ENCODE measurements around the gene RAVER1.

DNA sequence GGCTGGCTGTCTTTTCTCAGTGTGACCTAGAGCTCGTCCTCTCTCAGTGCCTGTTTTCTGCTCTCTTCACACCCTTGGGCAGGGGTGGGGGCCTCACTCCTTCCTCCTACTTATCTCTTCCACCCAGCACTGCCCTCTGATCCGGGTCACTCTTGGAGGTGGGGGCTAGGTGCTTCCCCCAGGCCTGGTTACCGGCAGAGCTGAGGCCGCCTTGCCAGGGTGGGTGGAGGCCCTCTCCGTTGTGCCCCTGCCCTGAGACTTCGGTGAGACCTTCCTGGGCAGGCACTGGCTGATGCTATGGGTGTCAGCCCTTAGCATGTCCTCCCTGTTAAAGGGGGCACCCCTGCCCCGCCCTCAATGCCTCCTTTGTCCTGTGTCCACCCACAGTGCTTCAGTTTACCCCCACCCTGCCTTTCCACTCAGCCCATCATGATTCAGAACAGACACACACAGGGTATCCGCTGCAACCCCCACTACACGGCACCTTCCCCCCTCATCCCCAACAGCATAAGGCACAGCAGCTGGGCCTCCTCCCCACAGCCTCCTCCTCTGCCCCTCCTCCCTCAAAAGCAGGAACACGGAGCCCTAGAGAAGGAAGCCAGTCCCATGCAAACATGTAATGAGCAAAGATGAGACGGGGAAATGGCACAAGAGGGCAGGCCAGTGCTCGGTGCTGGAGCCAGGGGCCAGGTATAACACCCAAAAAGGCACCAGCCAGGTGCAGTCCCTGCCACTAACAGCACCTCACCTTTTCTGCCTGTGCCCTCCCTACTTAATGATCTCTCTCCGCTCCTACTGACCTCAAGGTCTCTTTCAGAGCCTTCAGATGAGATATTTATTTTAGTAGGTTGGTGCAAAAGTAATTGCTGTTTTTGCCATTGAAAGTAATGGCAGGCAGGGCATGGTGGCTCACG is 33.5 kb downstream of the RAVER1 start:
- no peak for TF ChIP-seq POLR2AphosphoS5 (IDR thresholded peaks at IDR 0.05; ENCODE audit: low read depth, low read length)
- no peak for TF ChIP-seq SIN3A (IDR thresholded peaks at IDR 0.05; ENCODE audit: borderline replicate concordance, insufficient read depth, low read length)
